ENCODE data around the gene CCND2.

The CCND2 gene

GRCh38 chr12:4277857-4278256, 4.3 kb downstream of the CCND2 start:
- no peak for DNase-seq

GRCh38 chr12:4278329-4279197, 5.0 kb downstream of the CCND2 start:
- peak in 1 of 2 experiments; percentile 5 for DNase-seq

DNA sequence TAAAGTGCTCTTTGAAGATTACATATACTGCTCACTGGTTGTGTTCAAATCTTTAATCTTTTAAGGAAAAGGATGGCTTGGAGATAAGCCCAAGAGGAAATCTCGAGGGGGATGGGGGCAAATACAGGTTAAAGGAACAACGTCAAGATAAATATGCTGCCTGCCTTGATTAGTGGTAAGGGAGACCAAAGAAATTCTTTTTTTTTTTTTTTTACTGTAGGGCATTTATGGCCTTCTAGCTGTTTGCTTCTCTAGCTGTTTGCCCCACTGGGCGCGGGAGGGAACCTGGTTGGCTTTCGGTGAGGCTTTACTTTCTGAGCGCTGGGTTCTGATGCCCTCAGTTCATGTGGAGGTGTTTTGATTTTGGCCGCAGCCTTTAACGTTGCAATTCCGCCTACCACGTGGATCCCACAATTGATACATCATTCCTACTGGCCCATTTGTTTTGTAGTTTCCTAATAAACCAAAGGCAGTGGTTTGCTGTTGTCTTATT, 5.7 kb downstream of the CCND2 start:
- no peak for DNase-seq

- DNase-seq = no peak
Observed at GRCh38 chr12:4280351-4281163, 7.0 kb downstream of the CCND2 start.

DNA sequence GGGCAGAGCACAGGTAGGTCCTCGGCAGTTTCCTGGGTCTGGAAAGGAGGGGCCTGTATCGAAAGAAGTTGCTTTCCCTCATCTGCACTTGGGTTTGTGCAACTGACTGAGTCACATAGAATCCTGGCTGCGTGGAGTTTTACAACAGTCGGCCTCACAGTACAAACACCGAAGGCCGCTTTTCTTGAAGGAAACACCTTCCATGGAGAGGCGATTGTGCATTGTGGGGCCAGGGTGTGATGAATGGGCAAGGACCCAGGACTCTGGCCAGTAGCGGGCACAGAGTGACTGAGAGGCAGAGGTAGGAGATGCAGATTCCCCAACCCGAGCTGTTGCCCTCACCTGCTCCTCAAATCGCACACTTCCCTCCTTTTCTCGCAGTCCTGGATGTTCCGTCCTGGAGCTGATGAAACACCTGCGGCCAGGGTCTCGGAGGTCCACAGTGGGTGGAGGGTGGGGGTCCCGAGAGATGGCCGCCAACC, 7.7 kb downstream of the CCND2 start:
- DNase-seq = no peak

DNA sequence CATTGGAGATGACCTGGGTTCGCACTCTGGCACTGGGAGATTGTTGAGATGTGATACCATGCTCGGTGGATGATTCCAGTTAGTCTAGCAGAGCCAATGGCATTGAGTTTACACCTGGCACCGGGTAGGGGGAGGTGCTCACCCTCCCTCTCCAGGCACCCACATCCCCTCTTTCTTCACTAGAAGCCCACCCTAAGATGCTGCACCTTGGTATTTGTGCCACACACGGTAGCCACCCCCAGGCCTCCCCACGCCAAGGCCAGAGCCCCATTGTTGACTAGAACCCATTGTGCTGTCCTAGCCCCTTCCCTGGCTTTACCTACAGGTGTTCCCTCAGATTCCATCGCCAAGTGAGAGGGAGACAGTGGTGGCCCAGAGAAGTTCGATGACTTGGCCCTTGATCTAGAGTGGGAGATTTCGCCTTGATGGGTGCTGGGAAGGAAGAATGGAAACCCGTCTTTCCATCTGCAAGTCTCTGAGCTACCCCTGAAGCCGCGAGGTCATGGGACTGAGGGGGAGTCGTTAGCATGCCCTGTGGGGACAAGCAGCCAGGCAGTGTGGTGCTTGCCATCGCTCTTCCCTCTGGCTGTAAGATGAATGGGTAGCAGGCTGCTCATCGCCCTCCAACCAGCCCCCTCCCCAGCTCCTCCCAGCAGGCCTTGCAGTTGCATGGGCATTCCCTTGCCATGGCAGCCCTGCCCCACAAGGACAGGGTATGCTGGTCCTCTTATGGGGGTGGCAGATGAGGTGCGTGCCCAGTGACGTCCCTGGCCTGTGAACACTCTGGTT, 8.7 kb downstream of the CCND2 start:
- no peak for DNase-seq

DNA sequence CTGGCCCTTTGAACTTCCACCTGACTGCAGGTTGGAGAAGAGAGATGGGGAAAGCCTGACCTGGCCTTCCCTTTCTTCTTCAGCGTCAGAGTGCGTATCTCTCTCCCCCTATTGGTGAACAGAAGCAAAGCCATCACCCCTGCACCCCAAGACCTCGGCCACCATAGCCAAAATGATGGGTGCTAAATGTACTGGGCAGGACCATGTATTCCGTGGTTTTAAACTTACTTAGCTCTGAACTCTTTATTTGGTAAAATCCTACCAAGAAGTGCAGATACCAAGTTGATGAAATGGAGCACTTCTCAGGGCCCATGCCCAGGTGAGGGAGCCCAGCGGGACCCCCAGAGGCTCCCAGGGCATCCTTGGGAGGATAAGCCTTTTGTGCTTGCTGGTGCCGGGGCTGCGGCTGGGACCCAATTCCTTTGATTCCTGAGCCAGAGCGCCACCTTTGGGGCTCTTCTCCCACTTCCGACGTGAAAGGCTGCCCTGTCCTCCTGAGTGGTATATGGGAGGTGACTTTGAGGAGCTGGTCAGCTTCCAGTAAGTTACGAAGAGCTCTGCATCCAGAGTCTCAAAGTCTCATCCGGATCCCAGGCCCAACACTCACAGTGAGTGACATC, 9.4 kb downstream of the CCND2 start:
- DNase-seq = no peak

- DNase-seq = no peak
Observed at GRCh38 chr12:4283512-4284255, 10.1 kb downstream of the CCND2 start.

DNA sequence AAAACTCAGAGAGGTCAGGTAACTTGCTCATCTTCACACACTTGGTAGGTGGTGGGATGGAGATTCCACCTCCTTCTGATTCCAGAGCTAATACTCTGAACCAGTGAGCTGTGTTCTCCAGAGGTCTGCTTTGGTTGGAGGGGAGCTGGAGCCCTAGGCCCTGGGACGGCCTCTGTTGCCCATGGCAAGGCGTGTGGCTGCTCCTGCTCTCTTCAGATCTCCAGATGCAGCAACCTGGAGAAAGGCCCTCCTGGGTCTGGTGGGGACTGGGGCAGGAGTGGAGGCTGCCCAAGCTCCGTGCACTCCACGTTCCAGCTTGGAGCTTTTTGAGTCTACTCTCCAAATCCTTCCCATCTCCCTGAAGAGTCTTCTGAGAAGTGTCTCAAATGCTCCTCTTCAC, 10.7 kb downstream of the CCND2 start:
- no peak for DNase-seq

DNA sequence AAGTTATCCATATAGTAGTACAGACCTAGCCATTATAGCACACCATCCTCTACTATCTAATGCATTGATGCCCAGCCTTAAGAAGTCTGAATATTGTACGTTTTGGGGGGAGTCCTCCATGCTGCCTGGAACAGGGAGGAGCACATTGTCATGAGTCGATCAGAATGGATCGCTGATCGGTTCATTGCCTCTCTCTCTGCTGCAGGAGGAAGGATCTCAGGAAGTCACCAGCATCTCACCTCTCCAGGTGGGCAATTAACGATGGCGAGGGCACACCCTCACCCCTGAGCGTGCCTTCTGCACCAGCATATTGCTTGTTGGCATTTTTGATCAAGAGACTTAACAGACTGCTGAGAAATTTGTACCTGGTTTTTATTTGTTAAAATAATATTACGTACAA, 11.5 kb downstream of the CCND2 start:
- no peak for DNase-seq

- peak; percentile 5 to 21 for DNase-seq
Observed at GRCh38 chr12:4286228-4286627, 12.7 kb downstream of the CCND2 start.

DNA sequence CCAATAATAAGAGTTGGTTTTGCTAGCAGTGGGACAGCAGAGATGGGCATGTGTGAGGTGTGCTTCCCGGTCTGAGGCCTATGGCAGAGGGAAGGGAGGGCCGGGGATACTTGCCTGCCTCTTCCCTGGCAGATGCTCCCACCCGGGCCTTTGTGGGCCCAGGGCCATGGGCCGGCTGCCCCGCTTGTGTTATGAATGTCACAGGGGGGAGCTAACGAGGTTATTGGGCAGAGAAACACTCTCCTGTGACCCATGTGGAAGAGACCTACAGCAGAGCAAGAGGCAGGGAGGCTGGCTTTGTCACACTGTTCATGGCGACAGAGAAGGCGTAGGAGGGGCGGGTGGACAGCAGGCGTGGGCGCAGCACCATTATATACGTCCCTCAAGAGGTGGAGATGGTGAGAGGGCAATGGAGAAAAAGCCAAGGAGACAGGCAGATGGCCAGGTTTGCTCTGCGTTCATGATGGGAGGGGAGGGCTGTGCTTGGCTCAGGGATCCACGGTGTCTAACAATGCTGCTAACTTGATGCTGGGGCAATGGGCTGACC, 13.3 kb downstream of the CCND2 start:
- DNase-seq = no peak

- DNase-seq = no peak
Observed at GRCh38 chr12:4287325-4288211, 14.0 kb downstream of the CCND2 start.

DNA sequence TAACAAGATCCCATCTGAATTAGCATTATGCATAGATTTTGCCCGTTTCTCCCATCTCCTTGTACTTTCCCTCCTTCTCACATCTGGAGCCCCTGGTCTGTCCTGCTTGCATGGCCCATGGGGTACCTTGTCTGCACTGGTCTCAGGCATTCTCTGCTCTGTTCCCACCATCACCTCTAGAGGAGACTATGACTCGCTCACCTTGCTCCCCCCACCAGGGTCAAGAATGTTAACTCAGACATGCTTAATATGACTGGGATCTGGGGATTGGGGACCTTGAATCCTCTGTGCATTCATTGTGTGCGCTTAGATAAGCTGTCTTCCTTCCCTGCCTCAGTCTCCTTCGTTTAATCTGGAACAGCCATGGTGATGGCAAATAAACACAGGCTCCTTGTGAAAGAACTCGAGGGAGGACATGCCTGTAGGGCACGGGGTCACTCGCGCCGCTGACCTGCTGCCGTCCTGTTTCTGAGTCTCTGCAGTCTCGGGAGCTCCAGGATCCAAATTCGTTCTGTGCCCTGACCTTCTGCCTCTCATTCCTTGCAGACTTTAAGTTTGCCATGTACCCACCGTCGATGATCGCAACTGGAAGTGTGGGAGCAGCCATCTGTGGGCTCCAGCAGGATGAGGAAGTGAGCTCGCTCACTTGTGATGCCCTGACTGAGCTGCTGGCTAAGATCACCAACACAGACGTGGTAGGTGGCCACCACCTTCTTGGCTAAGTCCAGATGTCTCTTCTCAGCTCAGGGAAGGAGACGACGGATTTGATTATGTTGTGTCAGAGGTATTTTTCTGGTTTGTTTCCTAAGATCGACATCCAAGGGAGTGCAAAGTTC, 15.0 kb downstream of the CCND2 start:
- peak; percentile 11 to 15 for DNase-seq

GRCh38 chr12:4289231-4289878, 15.8 kb downstream of the CCND2 start:
- peak; percentile 62 to 63 for DNase-seq

- DNase-seq = no peak
Observed at GRCh38 chr12:4289998-4290790, 16.6 kb downstream of the CCND2 start.

DNA sequence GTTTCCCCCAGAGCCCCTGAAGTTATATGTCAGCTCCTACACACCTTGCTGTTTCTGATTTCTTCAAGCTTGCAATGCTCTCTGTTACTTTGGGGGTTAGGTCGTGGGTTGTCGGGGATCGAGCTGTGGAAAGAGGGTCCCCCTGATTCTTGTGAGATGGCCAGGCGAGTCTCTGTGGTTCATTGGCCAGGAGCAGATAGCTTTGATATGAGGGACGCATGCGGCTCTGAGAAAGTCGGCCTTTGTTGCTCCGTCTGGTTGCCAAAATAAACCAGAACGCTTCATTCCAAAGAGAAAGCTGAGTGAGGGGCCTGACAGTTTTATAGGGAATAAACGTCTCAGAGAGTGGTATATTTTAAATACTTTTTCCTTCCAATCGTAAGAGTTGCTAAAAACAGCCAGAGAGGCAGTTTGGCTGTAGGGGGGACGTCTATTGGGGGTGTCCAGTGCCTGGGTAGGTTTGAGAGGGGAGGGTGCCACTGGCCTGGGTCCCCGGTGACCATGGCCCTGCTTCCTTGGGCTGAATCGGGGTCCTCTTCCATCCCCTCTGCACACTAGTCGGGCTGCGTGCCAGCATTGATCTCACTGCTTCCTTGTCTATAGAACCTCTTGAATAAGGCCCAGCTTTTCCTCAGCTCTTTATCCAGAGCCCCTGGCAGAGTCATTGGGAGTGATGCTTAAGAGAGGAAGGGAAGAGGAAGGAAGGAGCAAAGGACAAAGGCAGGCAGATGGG, 18.9 kb downstream of the CCND2 start:
- no peak for DNase-seq
